Measurements from ENCODE around the gene FRMD3.

The FRMD3 gene

GRCh38 chr9:83418283-83418682 lies 119.9 kb downstream of the FRMD3 start:
- no peak overlapping the region for H3K4me3 ChIP-seq (ENCODE audit: low read length)
- no peak for DNase-seq (ENCODE audit: low read depth)
- TF ChIP-seq, protein P1, sequence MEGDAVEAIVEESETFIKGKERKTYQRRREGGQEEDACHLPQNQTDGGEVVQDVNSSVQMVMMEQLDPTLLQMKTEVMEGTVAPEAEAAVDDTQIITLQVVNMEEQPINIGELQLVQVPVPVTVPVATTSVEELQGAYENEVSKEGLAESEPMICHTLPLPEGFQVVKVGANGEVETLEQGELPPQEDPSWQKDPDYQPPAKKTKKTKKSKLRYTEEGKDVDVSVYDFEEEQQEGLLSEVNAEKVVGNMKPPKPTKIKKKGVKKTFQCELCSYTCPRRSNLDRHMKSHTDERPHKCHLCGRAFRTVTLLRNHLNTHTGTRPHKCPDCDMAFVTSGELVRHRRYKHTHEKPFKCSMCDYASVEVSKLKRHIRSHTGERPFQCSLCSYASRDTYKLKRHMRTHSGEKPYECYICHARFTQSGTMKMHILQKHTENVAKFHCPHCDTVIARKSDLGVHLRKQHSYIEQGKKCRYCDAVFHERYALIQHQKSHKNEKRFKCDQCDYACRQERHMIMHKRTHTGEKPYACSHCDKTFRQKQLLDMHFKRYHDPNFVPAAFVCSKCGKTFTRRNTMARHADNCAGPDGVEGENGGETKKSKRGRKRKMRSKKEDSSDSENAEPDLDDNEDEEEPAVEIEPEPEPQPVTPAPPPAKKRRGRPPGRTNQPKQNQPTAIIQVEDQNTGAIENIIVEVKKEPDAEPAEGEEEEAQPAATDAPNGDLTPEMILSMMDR (IDR thresholded peaks at IDR 0.05; ENCODE audit: insufficient read depth, low read depth, low read length, missing control alignments): no peak

DNA sequence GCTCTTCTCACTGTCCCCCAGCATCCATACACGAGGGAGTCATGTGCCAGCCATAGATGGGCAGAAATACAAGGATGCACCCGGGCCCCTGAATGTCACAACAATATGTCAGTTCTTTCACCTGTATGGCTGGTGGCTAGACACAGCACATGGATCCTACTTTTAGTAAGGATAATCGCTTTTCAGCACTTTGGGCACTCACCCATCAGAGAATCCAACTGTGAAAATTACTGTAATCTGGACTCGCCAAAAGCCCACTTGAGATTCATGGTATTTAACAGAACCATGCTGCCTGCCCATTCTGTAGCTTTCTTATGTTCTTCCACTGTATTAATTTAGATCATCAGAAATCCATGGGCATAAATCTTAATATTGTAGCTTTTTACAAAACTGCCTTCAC lies 124.8 kb downstream of the FRMD3 start:
- TF ChIP-seq, protein P1 (IDR thresholded peaks at IDR 0.05; ENCODE audit: insufficient read depth, low read depth, low read length, missing control alignments): no peak
- DNase-seq (ENCODE audit: low read depth): no peak
- no peak overlapping the region for H3K4me3 ChIP-seq (ENCODE audit: low read length)

DNA sequence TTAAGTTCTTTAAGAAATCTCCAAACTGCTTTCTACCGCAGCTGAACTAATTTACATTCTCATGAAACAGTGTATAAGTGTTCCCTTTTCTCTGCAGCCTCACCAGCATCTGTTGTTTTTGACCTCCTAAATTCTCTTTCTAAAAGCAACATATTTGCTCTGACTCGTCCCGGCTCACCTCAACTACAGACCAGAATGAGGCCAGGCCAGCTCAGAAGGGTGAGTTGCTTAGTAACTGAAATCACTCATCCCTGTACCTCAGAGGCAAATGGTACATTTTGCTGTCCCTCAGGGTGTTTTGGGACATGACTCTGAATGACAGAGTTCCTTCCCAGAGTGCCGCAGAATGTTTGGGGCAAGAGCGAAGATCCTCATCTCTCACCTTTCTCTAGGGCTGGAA lies 127.5 kb downstream of the FRMD3 start:
- TF ChIP-seq, protein P1 (IDR thresholded peaks at IDR 0.05; ENCODE audit: insufficient read depth, low read depth, low read length, missing control alignments): no peak
- no peak overlapping the region for H3K4me3 ChIP-seq (ENCODE audit: low read length)
- no peak for DNase-seq (ENCODE audit: low read depth)

DNA sequence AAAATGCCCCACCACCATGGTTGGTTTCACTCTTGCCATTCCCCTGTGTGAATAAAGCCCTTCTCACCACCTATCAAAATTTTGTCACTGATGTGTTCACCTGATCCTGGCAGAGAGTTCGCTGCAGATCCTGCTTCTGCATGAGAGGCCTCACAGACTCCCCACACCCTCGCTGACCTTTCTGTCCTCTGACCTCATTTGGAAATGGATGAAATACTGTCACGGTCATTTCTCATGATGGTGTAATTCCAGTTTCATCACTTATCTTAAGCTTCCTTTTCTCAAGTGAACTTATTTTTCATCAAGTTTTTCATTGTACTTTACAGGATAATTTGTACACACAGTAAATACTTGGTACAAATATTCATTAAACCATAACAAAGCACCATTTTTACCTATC lies 131.3 kb downstream of the FRMD3 start:
- no peak overlapping the region for H3K4me3 ChIP-seq (ENCODE audit: low read length)
- TF ChIP-seq, protein P1 (IDR thresholded peaks at IDR 0.05; ENCODE audit: insufficient read depth, low read depth, low read length, missing control alignments): no peak
- DNase-seq (ENCODE audit: low read depth): no peak

GRCh38 chr9:83405759-83406158 lies 132.4 kb downstream of the FRMD3 start:
- TF ChIP-seq, protein P1 (IDR thresholded peaks at IDR 0.05; ENCODE audit: insufficient read depth, low read depth, low read length, missing control alignments): no peak
- no peak for DNase-seq (ENCODE audit: low read depth)
- H3K4me3 ChIP-seq (ENCODE audit: low read length): no peak overlapping the region

DNA sequence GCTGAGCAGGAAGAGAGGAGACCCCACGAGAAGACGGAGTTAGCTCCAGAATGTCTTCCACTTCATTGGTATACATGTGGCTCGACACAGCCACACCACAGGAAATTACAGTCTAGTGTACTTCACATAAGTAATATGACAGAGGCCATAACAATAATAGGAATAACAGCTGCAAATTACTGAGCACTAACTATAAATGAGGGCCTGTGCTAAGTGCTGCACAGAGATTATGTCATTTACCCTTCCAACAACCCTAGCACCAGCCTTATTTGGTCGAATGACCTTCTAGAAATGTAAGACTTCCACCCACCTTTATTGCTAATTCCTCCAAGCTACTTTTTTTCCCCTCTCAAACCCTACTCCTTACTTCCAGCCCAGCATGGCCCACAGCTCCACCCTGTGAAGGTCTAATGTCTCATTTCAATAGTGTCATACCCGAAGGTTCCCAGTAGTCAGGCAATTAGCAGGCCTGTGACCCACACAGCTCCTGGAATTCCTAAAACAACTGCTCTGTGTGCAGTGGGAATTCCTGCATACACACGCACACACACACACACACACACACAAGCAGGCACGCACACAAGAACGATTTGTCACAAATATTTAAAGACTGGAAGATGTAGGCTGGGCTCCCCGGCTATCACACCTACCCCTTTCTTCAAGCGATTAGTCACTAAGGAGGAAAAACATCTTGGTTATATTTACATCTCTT lies 134.5 kb downstream of the FRMD3 start:
- H3K4me3 ChIP-seq (ENCODE audit: low read length): no peak overlapping the region
- TF ChIP-seq, protein P1 (IDR thresholded peaks at IDR 0.05; ENCODE audit: insufficient read depth, low read depth, low read length, missing control alignments): no peak
- DNase-seq (ENCODE audit: low read depth): no peak

DNA sequence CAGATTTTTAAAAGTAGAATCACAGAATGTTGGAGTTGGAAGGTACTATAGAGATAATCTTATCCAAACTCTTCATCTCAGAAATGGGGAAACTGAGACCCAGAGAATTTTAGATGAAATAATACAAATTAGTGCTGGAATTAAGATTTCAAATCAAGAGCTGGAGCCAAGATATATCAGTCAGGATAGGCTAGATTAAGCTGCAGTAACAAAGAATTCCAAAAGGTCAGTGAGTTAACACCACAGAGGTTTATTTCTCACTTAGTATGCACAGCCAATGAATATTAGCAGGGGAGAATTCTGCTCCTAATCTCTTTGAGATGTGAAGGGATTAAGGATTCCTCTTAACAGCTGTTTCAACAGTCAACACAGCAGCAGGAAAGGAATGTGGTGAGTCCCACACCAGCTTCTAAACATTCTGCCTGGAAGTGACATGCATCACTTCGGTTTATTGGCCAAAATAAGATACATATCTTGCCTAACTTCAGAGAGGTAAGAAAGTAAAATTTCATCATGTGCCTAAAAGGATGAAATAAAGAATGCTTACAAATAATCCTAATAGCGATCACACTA lies 136.8 kb downstream of the FRMD3 start:
- TF ChIP-seq, protein P1 (IDR thresholded peaks at IDR 0.05; ENCODE audit: insufficient read depth, low read depth, low read length, missing control alignments): no peak

More for the DNA sequence above, 136.8 kb downstream of the FRMD3 start:
- no peak overlapping the region for H3K4me3 ChIP-seq (ENCODE audit: low read length)
- DNase-seq (ENCODE audit: low read depth): no peak

All from epithelial cell of esophagus (primary cell).